CD4-positive, alpha-beta T cell (primary cell): ENCODE data around the gene KCNT2. TPM values are rescaled to one million over a fixed set of nuclear protein-coding genes. Genes with fewer than 3 reads are reported as not detected.

Experiments used
- ATAC-seq: fragments of 200-7000 bp; cut with Tn5 transposase; one replicate; pipeline ENCODE4 v1.10.0; 2022; ENCODE audit warnings: mild to moderate bottlenecking; ENCODE audit not compliant: poor library complexity
- CTCF ChIA-PET: fragments of 350-600 bp; sonication (Branson Sonifier 250); formaldehyde crosslinking; loops from one replicate; lab custom pipeline; 2021; ENCODE audit warnings: antibody characterized with exemption, inconsistent platforms; lab: Charles Lee
- POLR2A ChIA-PET: fragments of 350-600 bp; sonication (Branson Sonifier 250); formaldehyde crosslinking; loops from one replicate; lab custom pipeline; 2021; ENCODE audit warnings: antibody characterized with exemption, inconsistent platforms; lab: Charles Lee
- DNase-seq, 14 experiments: peaks; one replicate each; pipeline ENCODE4 v3.0.0-alpha.2; 2013 to 2020; ENCODE audit warnings: mixed read lengths in 2 of 14
- H3K27ac ChIP-seq, 2 donors: one replicate each; pipeline versions ENCODE4 v1.5.1 to v1.7.0; 2013; ENCODE audit warnings: low read length in 2 of 2, low read depth in 1 of 2, mild to moderate bottlenecking in 1 of 2
- H3K27me3 ChIP-seq, 2 experiments: 1 replicate in 1 of 2; 2 replicates in 1 of 2; pipeline versions ENCODE4 v1.6.1 to v1.7.0; 2013; ENCODE audit warnings: low read length in 2 of 2, control low read depth in 1 of 2, mild to moderate bottlenecking in 1 of 2, moderate library complexity in 1 of 2; ENCODE audit not compliant: insufficient read depth in 2 of 2, control insufficient read depth in 1 of 2
- H3K36me3 ChIP-seq: one replicate; pipeline ENCODE4 v1.6.1; 2013; ENCODE audit warnings: low read length, control low read depth; ENCODE audit not compliant: insufficient read depth
- H3K4me1 ChIP-seq: one replicate; pipeline ENCODE4 v1.6.1; 2013; ENCODE audit warnings: low read length, control low read depth; ENCODE audit not compliant: insufficient read depth
- H3K4me3 ChIP-seq: one replicate; pipeline ENCODE4 v1.5.1; 2013; ENCODE audit warnings: mild to moderate bottlenecking, low read length, moderate library complexity
- H3K9me3 ChIP-seq, 2 experiments: 1 replicate in 1 of 2; 2 replicates in 1 of 2; pipeline versions ENCODE4 v1.6.1 to v1.7.0; 2013; ENCODE audit warnings: low read length in 2 of 2, mild to moderate bottlenecking in 2 of 2, control low read depth in 1 of 2, moderate library complexity in 1 of 2; ENCODE audit not compliant: control insufficient read depth in 1 of 2, insufficient read depth in 1 of 2
- H3K27ac Mint-ChIP-seq: one replicate; pipeline ENCODE4 v1.8.0; 2020; ENCODE audit warnings: mixed read lengths
- H3K27me3 Mint-ChIP-seq: one replicate; pipeline ENCODE4 v1.8.0; 2021; ENCODE audit warnings: mixed read lengths
- H3K36me3 Mint-ChIP-seq: one replicate; pipeline ENCODE4 v1.8.0; 2021; ENCODE audit warnings: low read depth, mixed read lengths
- H3K4me1 Mint-ChIP-seq: one replicate; pipeline ENCODE4 v1.8.0; 2021; ENCODE audit warnings: low read depth, mixed read lengths
- H3K4me3 Mint-ChIP-seq: one replicate; pipeline ENCODE4 v1.8.0; 2020; ENCODE audit warnings: mild to moderate bottlenecking, mixed read lengths
- H3K9me3 Mint-ChIP-seq: one replicate; pipeline ENCODE4 v1.8.0; 2020; ENCODE audit warnings: mixed read lengths
- intact Hi-C, 2 experiments: fragments of 100-400 bp; cut with DNase I in 1 of 2; cut with micrococcal nuclease in 1 of 2; formaldehyde crosslinking; loops; one replicate each; pipeline versions ENCODE4 v1.15.1 to v1.9.0; 2023 to 2025; cut with DNase I, micrococcal nuclease
- total RNA-seq, 174 experiments: library from RNA in 2 of 174; stranded (reverse) in 2 of 174; gene quantifications; one replicate each; pipeline ENCODE4 v1.2.3 and lab custom pipeline; 2021 to 2026
- TF ChIP-seq, protein P1 (sequence below): fragments of 200-600 bp; IDR thresholded peaks from one replicate; pipeline ENCODE4 v1.8.0; 2022; ENCODE audit warnings: antibody characterized with exemption, mild to moderate bottlenecking

Gene KCNT2
- total RNA-seq, 2 experiments from 2014 or later = not detected

DNA sequence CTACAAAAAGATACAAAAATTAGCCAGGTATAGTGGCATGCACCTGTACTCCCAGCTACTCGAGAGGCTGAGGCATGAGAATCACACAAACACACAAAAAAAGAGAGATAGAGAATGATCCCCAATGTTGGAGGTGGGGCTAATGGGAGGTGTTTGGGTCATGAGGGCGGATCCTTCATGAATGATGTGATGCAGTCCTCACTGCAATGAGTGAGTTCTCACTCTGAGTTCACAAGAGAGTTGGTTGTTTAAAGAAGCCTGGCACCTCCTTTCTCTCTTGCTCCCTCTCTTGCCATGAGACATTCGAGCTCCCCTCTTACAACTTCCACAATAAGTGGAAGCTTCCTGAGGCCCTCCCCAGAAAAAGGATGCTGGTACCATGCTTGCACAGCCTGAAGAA lies 17.3 kb downstream of the KCNT2 start:
- ATAC-seq (no peak), DNase-seq (no peak)
- Histone ChIP-seq H3K36me3 (no peaks in the 10 kb centered on the region), H3K27me3 (no peaks in the 10 kb centered on the region), H3K4me3 (no peak overlapping the region), H3K9me3 (no peaks in the 10 kb centered on the region), H3K27ac (no peak overlapping the region), H3K4me1 (no peaks in the 10 kb centered on the region)
- ChIA-PET CTCF (no interaction called here), POLR2A (no interaction called here)
- Mint-ChIP-seq H3K27ac (no peak overlapping the region), H3K27me3 (no peaks in the 10 kb centered on the region), H3K36me3 (no peaks in the 10 kb centered on the region), H3K9me3 (no peaks in the 10 kb centered on the region), H3K4me1 (no peaks in the 10 kb centered on the region), H3K4me3 (no peak overlapping the region)
- TF ChIP-seq, protein P1, sequence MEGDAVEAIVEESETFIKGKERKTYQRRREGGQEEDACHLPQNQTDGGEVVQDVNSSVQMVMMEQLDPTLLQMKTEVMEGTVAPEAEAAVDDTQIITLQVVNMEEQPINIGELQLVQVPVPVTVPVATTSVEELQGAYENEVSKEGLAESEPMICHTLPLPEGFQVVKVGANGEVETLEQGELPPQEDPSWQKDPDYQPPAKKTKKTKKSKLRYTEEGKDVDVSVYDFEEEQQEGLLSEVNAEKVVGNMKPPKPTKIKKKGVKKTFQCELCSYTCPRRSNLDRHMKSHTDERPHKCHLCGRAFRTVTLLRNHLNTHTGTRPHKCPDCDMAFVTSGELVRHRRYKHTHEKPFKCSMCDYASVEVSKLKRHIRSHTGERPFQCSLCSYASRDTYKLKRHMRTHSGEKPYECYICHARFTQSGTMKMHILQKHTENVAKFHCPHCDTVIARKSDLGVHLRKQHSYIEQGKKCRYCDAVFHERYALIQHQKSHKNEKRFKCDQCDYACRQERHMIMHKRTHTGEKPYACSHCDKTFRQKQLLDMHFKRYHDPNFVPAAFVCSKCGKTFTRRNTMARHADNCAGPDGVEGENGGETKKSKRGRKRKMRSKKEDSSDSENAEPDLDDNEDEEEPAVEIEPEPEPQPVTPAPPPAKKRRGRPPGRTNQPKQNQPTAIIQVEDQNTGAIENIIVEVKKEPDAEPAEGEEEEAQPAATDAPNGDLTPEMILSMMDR = no peak
- intact Hi-C loops = no loop called here

DNA sequence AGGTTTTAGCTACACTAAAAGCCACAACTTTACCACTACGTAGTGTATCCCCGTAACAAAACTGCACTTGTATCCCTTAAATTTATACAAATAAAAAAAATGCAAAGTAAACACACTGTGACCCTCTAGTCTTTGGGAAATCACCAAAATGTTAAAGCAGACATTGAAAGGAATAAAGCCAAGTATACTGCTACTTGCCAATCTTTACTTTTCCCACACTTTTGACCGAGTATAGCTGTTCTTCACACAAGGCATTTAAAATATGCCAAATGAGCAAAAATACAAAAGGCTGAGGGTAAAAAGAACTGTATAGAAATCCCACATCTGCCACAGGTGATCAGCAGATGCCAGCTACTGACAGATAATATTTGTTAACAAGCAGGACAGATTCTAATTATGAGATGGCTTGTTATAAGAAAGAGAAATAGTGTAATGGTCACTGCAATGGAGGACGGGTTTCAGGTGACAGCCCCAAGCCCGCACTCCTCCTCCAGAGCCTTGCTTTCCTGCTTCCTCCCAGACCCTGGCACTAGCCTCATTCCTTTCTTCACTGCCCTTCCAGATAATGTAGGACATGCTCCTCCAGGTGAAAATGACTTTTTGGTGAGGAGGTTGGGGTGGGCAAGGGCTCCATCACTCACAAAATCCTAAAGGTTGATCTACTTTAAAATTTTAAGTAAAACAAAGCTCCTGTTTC lies 18.1 kb downstream of the KCNT2 start:
- ChIA-PET CTCF (no interaction called here), POLR2A (no interaction called here)
- DNase-seq (no peak), ATAC-seq (no peak)
- intact Hi-C loops = no loop called here
- Histone ChIP-seq H3K36me3 (no peaks in the 10 kb centered on the region), H3K4me3 (no peak overlapping the region), H3K9me3 (no peaks in the 10 kb centered on the region), H3K27me3 (no peaks in the 10 kb centered on the region), H3K4me1 (no peaks in the 10 kb centered on the region), H3K27ac (no peak overlapping the region)
- Mint-ChIP-seq H3K9me3 (no peaks in the 10 kb centered on the region), H3K4me1 (no peaks in the 10 kb centered on the region), H3K27me3 (no peaks in the 10 kb centered on the region), H3K4me3 (no peak overlapping the region), H3K36me3 (no peaks in the 10 kb centered on the region), H3K27ac (no peak overlapping the region)
- TF ChIP-seq, protein P1 = no peak

DNA sequence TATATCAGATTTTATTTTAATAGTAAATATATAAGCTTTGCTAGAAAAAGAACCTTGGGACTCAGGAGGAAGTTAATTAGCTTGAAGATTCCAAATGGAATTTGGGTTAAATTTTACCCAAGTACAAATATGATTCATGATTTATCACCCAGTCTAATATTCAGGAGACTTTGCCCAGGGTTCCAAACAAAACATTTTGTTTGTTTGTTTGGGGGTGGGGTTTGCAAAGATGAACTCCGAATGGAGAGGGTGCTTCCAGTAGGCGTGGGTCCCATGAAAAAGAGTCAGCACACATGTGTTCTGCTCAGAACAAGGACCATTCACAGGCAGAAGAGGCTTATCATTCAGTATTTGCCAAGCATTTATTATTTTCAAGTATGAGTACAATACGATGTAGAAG lies 23.5 kb downstream of the KCNT2 start:
- H3K9me3 Mint-ChIP-seq = no peaks in the 10 kb centered on the region

More for the DNA sequence above, 23.5 kb downstream of the KCNT2 start:
- TF ChIP-seq, protein P1 = no peak
- no peak for DNase-seq
- no peaks in the 10 kb centered on the region for H3K36me3 Mint-ChIP-seq
- ChIA-PET POLR2A (no interaction called here), CTCF (no interaction called here)
- no peaks in the 10 kb centered on the region for H3K27me3 ChIP-seq
- intact Hi-C loops = no loop called here
- no peaks in the 10 kb centered on the region for H3K36me3 ChIP-seq
- H3K27me3 Mint-ChIP-seq = no peaks in the 10 kb centered on the region
- no peaks in the 10 kb centered on the region for H3K4me1 ChIP-seq
- H3K27ac ChIP-seq = no peak overlapping the region
- H3K27ac Mint-ChIP-seq = no peak overlapping the region
- no peaks in the 10 kb centered on the region for H3K4me1 Mint-ChIP-seq
- no peak for ATAC-seq
- no peaks in the 10 kb centered on the region for H3K9me3 ChIP-seq
- no peak overlapping the region for H3K4me3 Mint-ChIP-seq
- no peak overlapping the region for H3K4me3 ChIP-seq
